ENCODE data around the gene METTL21C.

- no peak for TF ChIP-seq CTCF (IDR thresholded peaks at IDR 0.05; ENCODE audit: insufficient read depth, low read length)
- no peak for TF ChIP-seq POLR2AphosphoS5 (IDR thresholded peaks at IDR 0.05; ENCODE audit: low read depth)
- no peak for TF ChIP-seq SPI1 (IDR thresholded peaks at IDR 0.05; ENCODE audit: borderline replicate concordance, low read depth)
- TF ChIP-seq GABPA (IDR thresholded peaks at IDR 0.05; ENCODE audit: low read depth) = no peak
Measured at GRCh38 chr13:102645701-102646100, 49.1 kb downstream of the METTL21C start.
